Naive thymus-derived CD8-positive, alpha-beta T cell (primary cell): ENCODE measurements around the gene SLC22A16. TPM values are rescaled to one million over a fixed set of nuclear protein-coding genes. Genes with fewer than 3 reads are reported as not detected.

ENCODE experiments used
- ATAC-seq, 2 donors: fragments of 150-1000 bp; cut with Tn5 transposase in 1 of 2; sonication (Bioruptor Pico), chemical (Tn5 transposase) in 1 of 2; 1 replicate in 1 of 2; 2 replicates in 1 of 2; pipeline ENCODE4 v1.10.0; 2021; ENCODE audit warnings: mild to moderate bottlenecking in 2 of 2, moderate library complexity in 2 of 2
- POLR2A ChIA-PET: fragments of 350-600 bp; sonication (Branson Sonifier 250); formaldehyde crosslinking; loops from one replicate; lab custom pipeline; 2021; ENCODE audit warnings: antibody characterized with exemption; lab: Charles Lee
- DNase-seq, 10 donors: peaks; one replicate each; pipeline versions ENCODE4 v3.0.0 to v3.0.0-alpha.2; 2020 to 2022
- H3K27ac Mint-ChIP-seq, 10 donors: one replicate each; pipeline ENCODE4 v1.8.0; 2020 to 2022; ENCODE audit warnings: mild to moderate bottlenecking in 10 of 10, mixed read lengths in 10 of 10, moderate library complexity in 4 of 10, inconsistent platforms in 1 of 10
- H3K27me3 Mint-ChIP-seq, 5 donors: one replicate each; pipeline ENCODE4 v1.8.0; 2021 to 2022; ENCODE audit warnings: mixed read lengths in 5 of 5
- H3K36me3 Mint-ChIP-seq, 3 donors: one replicate each; pipeline ENCODE4 v1.8.0; 2020 to 2022; ENCODE audit warnings: mixed read lengths in 3 of 3, mild to moderate bottlenecking in 2 of 3, inconsistent platforms in 1 of 3
- H3K4me1 Mint-ChIP-seq, 4 donors: one replicate each; pipeline ENCODE4 v1.8.0; 2021 to 2022; ENCODE audit warnings: mixed read lengths in 4 of 4
- H3K4me3 Mint-ChIP-seq, 10 donors: one replicate each; pipeline ENCODE4 v1.8.0; 2020 to 2022; ENCODE audit warnings: mild to moderate bottlenecking in 10 of 10, mixed read lengths in 10 of 10, moderate library complexity in 6 of 10, inconsistent platforms in 1 of 10
- H3K9me3 Mint-ChIP-seq, 9 donors: one replicate each; pipeline ENCODE4 v1.8.0; 2020 to 2022; ENCODE audit warnings: mixed read lengths in 9 of 9, mild to moderate bottlenecking in 3 of 9, inconsistent platforms in 1 of 9, moderate library complexity in 1 of 9
- polyA plus RNA-seq, 3 donors: library from polyadenylated mRNA; unstranded; fragments of 300-500 nt; fragmentation: Illumina TruSeq; gene quantifications; one replicate each; pipeline ENCODE4 v1.2.3, GENCODE V29; 2021
- total RNA-seq, 8 experiments: library from RNA in 2 of 8; stranded (reverse) in 2 of 8; gene quantifications; one replicate each; pipeline ENCODE4 v1.2.3 and lab custom pipeline; 2021 to 2026

The SLC22A16 gene
- total and polyA plus RNA-seq, 5 experiments from 2014 or later, result not detected

GRCh38 chr6:110485491-110485890 is 9.1 kb upstream of the SLC22A16 start:
- H3K4me3 Mint-ChIP-seq, result no peak overlapping the region
- POLR2A ChIA-PET, result no interaction called here
- no peak overlapping the region for H3K27ac Mint-ChIP-seq

GRCh38 chr6:110484321-110484720 is 7.9 kb upstream of the SLC22A16 start:
- POLR2A ChIA-PET, result no interaction called here
- H3K4me3 Mint-ChIP-seq, result no peak overlapping the region
- H3K4me1 Mint-ChIP-seq, result peaks cover 0 to 1% (median 0%) of the 10 kb centered on the region in 4 donors
- H3K9me3 Mint-ChIP-seq, result peaks cover 0 to 17% (median 8%) of the 10 kb centered on the region in 9 donors
- H3K36me3 Mint-ChIP-seq, result peaks cover 0 to 9% (median 1%) of the 10 kb centered on the region in 3 donors
- H3K27ac Mint-ChIP-seq, result no peak overlapping the region
- no peak for ATAC-seq
- DNase-seq, result no peak
- peaks cover 6 to 21% (median 8%) of the 10 kb centered on the region in 5 donors for H3K27me3 Mint-ChIP-seq

More at GRCh38 chr6:110485491-110485890, 9.1 kb upstream of the SLC22A16 start:
- DNase-seq (no peak), ATAC-seq (no peak)
- peaks cover 0 to 17% (median 8%) of the 10 kb centered on the region in 9 donors for H3K9me3 Mint-ChIP-seq
- peaks cover 0 to 9% (median 1%) of the 10 kb centered on the region in 3 donors for H3K36me3 Mint-ChIP-seq
- peaks cover 6 to 21% (median 10%) of the 10 kb centered on the region in 5 donors for H3K27me3 Mint-ChIP-seq
- H3K4me1 Mint-ChIP-seq, result peaks cover 0 to 1% (median 0%) of the 10 kb centered on the region in 4 donors

DNA sequence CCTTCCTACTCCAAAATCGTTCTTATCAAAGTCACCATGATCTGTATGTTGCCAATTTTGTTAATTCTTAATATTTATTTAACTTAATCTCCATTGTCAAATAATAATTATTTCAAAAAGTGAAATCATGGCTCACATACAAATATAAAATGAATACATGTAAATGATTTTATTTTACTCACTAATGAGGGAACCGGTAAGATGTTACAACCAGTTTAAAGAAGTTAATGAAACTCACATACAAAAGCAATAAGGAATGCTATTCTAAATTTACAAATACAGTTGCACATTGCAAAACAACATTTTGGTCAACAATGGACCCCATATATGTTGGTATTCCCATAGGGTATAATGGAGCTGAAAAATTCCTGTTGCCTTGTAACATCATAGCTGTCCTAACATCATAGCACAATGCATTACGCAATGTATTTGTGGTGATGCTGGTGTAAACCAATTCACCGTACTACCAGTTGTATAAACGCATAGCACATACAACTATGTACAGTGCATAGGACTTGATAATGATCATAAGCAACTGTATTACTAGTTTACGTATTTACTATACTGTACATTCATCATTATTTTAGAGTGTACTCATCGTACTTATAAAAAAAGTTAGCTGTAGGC is 6.5 kb upstream of the SLC22A16 start:
- no peak for ATAC-seq
- H3K4me1 Mint-ChIP-seq, result peaks cover 0 to 1% (median 0%) of the 10 kb centered on the region in 4 donors

DNA sequence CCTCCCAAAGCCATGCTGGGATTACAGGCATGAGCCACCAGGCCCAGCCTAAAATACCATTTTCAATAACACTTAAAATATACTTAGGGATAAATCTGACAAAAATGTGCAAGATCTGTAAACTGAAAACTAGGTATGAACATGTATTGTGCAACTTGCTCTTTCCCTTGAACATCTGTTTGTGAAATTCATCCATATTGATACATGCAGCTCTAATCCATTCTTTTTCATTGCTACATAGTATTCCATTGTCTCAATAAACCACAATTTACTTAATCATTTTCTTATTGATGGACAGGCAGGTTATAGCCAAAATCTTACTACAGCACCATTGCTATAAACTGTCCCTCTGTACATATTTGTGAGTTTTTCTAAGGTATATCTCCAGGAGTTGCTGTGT is 4.7 kb upstream of the SLC22A16 start:
- Mint-ChIP-seq H3K9me3 (peaks cover 0 to 20% (median 8%) of the 10 kb centered on the region in 9 donors), H3K4me1 (peaks cover 0 to 2% (median 1%) of the 10 kb centered on the region in 4 donors), H3K27ac (no peak overlapping the region), H3K36me3 (peaks cover 0 to 9% (median 1%) of the 10 kb centered on the region in 3 donors), H3K4me3 (no peak overlapping the region), H3K27me3 (peaks cover 4 to 22% (median 15%) of the 10 kb centered on the region in 5 donors)
- DNase-seq, result no peak
- POLR2A ChIA-PET, result no interaction called here
- no peak for ATAC-seq

More for the DNA sequence above, 6.5 kb upstream of the SLC22A16 start:
- POLR2A ChIA-PET, result no interaction called here
- H3K27me3 Mint-ChIP-seq, result peaks cover 6 to 24% (median 15%) of the 10 kb centered on the region in 5 donors
- H3K27ac Mint-ChIP-seq, result no peak overlapping the region
- H3K9me3 Mint-ChIP-seq, result peaks cover 0 to 20% (median 8%) of the 10 kb centered on the region in 9 donors
- H3K36me3 Mint-ChIP-seq, result peaks cover 0 to 9% (median 1%) of the 10 kb centered on the region in 3 donors
- no peak overlapping the region for H3K4me3 Mint-ChIP-seq
- no peak for DNase-seq

- Mint-ChIP-seq H3K4me3 (peak overlapping the region in 9 of 10 donors; percentile 52 to 76 (median 69)), H3K27ac (no peak overlapping the region), H3K4me1 (peaks cover 6 to 14% (median 12%) of the 10 kb centered on the region in 4 donors), H3K27me3 (peaks cover 25 to 44% (median 31%) of the 10 kb centered on the region in 5 donors), H3K36me3 (peaks cover 0 to 2% (median 0%) of the 10 kb centered on the region in 3 donors), H3K9me3 (peaks cover 0 to 4% (median 0%) of the 10 kb centered on the region in 9 donors)
- ATAC-seq (peak in 1 of 2 donors; percentile 43), DNase-seq (no peak)
- POLR2A ChIA-PET, result no interaction called here
These were observed 1.3 kb downstream of the SLC22A16 start for GRCh38 chr6:110475066-110475653.

DNA sequence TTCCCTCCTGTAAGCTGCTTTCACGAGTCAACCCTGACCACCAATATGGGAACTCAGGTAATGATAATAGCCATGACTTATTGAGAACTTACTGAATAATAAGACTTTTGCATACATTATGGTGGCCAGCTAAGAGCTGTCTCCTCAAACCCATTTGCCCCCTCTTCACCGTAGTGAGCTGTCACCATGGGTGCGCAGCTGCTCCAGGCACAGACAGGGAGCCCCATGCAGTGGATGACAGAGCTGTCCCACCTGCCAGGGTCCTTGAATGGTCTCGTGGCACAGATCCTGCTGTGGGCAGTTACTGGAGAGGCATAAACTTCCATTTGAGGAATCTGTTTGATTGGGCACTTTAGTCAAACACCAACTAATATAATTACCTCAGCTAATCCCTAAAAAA is 1.9 kb downstream of the SLC22A16 start:
- Mint-ChIP-seq H3K4me3 (no peak overlapping the region), H3K9me3 (peaks cover 0 to 4% (median 0%) of the 10 kb centered on the region in 9 donors), H3K27me3 (peaks cover 25 to 44% (median 31%) of the 10 kb centered on the region in 5 donors), H3K27ac (no peak overlapping the region), H3K36me3 (peaks cover 0 to 2% (median 0%) of the 10 kb centered on the region in 3 donors), H3K4me1 (peaks cover 6 to 14% (median 12%) of the 10 kb centered on the region in 4 donors)
- ATAC-seq (no peak), DNase-seq (no peak)
- POLR2A ChIA-PET, result no interaction called here

DNA sequence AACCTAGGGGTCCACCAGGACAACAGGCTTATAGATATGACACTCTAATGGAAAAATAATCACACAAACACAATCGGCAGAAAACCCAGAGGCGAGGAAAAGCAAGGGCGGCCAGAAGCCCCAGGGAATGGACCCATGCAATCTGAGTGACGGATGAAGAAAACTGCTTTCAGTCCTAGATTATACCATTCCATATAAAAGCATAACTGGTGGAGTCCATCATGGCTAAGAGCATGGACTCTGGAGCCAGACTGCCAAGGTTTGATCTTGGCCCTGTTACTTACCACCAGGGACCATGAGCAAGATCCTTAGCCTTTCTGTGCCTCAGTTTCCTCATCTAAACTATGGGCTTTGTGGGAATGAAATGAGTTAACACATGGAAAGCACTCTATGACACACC is 3.7 kb downstream of the SLC22A16 start:
- ATAC-seq (no peak), DNase-seq (no peak)
- Mint-ChIP-seq H3K9me3 (peaks cover 0 to 2% (median 0%) of the 10 kb centered on the region in 9 donors), H3K4me1 (peaks cover 6 to 14% (median 12%) of the 10 kb centered on the region in 4 donors), H3K27ac (no peak overlapping the region), H3K27me3 (peaks cover 20 to 32% (median 27%) of the 10 kb centered on the region in 5 donors), H3K4me3 (no peak overlapping the region), H3K36me3 (peaks cover 0 to 2% (median 0%) of the 10 kb centered on the region in 3 donors)
- POLR2A ChIA-PET, result no interaction called here

DNA sequence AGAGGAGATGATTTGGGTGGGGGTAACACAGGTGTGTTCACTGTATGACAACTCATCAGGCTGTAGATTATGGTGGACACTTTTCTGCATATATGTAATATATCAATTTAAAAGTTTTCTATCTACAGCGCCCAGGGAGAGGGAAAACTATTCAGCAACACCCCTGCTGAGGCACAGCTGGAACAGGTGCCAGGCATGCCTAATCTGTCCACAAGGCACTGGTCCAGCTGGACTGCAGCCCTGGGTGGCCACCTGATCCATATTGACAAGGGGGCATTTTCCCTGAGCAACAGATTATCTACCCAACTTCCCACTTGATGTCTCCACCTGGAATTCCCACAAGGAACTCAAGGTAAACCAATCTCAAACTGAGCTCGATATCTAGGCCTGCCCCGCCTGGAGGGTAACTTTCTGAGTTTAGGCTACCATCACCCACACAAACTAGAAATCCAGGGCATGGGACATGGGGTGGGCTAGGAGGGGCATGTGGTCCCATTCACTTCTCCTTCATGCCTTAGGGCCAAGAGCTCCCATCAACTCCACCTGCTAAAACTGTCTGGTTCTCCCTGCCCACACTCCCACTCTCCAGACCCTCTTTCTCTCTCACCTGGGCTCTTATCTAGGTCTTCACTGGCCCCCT is 4.6 kb downstream of the SLC22A16 start:
- Mint-ChIP-seq H3K4me1 (peaks cover 6 to 14% (median 12%) of the 10 kb centered on the region in 4 donors), H3K9me3 (peaks cover 0 to 2% (median 0%) of the 10 kb centered on the region in 9 donors), H3K4me3 (no peak overlapping the region), H3K36me3 (peaks cover 0 to 2% (median 0%) of the 10 kb centered on the region in 3 donors), H3K27me3 (peaks cover 22 to 32% (median 30%) of the 10 kb centered on the region in 5 donors), H3K27ac (no peak overlapping the region)
- POLR2A ChIA-PET, result no interaction called here
- DNase-seq (no peak), ATAC-seq (no peak)

DNA sequence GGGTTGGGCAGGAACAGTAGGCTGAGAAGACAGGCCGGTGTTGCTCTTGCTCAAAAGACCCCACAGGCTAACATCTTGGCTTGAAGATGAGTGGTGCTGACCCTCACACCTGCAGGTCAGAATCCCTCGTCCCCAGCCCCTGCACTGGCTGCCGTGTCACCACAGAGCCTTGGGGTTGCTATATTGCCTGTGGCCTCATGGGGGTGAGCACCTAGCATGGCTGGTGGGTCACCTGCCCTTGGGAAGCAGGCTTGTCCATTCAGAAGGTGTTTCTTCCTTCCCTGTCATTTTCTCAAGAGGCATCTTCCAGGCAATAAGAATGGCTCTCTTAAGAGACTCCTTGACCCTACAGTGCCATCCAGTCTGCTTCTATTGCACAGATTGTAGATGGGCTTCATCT is 7.7 kb downstream of the SLC22A16 start:
- H3K36me3 Mint-ChIP-seq, result peaks cover 0 to 6% (median 3%) of the 10 kb centered on the region in 3 donors
- peaks cover 5 to 25% (median 11%) of the 10 kb centered on the region in 9 donors for H3K9me3 Mint-ChIP-seq
- no peak for ATAC-seq
- no peak for DNase-seq
- H3K4me1 Mint-ChIP-seq, result no peaks in the 10 kb centered on the region
- peaks cover 5 to 23% (median 9%) of the 10 kb centered on the region in 5 donors for H3K27me3 Mint-ChIP-seq
- no peak overlapping the region for H3K27ac Mint-ChIP-seq
- H3K4me3 Mint-ChIP-seq, result no peak overlapping the region
- POLR2A ChIA-PET, result no interaction called here

GRCh38 chr6:110467566-110468140 is 8.8 kb downstream of the SLC22A16 start:
- Mint-ChIP-seq H3K4me3 (no peak overlapping the region), H3K36me3 (peaks cover 0 to 11% (median 11%) of the 10 kb centered on the region in 3 donors)

DNA sequence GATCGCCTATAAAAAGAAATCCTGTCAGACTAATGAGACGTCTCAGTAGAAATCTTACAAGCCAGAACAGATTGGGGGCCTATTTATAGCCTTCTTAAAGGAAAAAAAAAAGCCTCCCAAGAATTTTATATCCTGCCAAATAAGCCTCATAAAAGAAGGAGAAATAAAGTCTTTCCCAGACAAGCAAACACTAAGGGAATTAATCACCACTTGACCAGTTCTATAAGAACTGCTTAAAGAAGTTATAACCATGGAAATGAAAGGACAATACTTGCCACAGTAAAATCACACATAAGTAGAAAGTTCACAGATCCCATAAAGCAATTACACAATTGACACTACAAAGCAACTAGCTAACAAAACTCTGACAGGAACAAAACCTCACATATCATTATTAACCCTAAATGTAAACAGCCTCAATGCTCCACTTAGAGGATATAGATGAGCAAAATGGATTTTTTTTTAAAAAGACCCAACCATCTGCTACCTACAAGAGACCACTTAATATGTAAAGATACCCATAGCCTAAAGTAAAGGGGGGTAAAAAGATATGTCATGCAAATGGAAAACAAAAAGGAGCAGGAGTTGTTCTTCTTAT is 13.4 kb downstream of the SLC22A16 start:
- Mint-ChIP-seq H3K9me3 (peaks cover 12 to 63% (median 32%) of the 10 kb centered on the region in 9 donors), H3K4me3 (no peak overlapping the region), H3K36me3 (peaks cover 0 to 21% (median 16%) of the 10 kb centered on the region in 3 donors), H3K4me1 (no peaks in the 10 kb centered on the region), H3K27ac (no peak overlapping the region), H3K27me3 (peaks cover 2 to 16% (median 6%) of the 10 kb centered on the region in 5 donors)
- no peak for ATAC-seq
- POLR2A ChIA-PET, result no interaction called here
- no peak for DNase-seq

More at GRCh38 chr6:110467566-110468140, 8.8 kb downstream of the SLC22A16 start:
- peaks cover 2 to 22% (median 6%) of the 10 kb centered on the region in 5 donors for H3K27me3 Mint-ChIP-seq
- no peak overlapping the region for H3K27ac Mint-ChIP-seq
- ATAC-seq (no peak), DNase-seq (no peak)
- no peaks in the 10 kb centered on the region for H3K4me1 Mint-ChIP-seq
- POLR2A ChIA-PET, result no interaction called here
- H3K9me3 Mint-ChIP-seq, result peaks cover 10 to 35% (median 20%) of the 10 kb centered on the region in 9 donors

GRCh38 chr6:110461376-110461775 is 15.0 kb downstream of the SLC22A16 start:
- peaks cover 1 to 18% (median 4%) of the 10 kb centered on the region in 5 donors for H3K27me3 Mint-ChIP-seq
- H3K27ac Mint-ChIP-seq, result no peak overlapping the region
- ATAC-seq (no peak), DNase-seq (no peak)
- H3K9me3 Mint-ChIP-seq, result peaks cover 12 to 65% (median 32%) of the 10 kb centered on the region in 9 donors
- POLR2A ChIA-PET, result no interaction called here
- no peaks in the 10 kb centered on the region for H3K4me1 Mint-ChIP-seq
- peaks cover 0 to 21% (median 16%) of the 10 kb centered on the region in 3 donors for H3K36me3 Mint-ChIP-seq
- no peak overlapping the region for H3K4me3 Mint-ChIP-seq
